ENCODE measurements around the gene ALG11. TPM values are rescaled to one million over a fixed set of nuclear protein-coding genes. Genes with fewer than 3 reads are reported as not detected.
"Not testable (repeated sequence)": the region's sequence is repeated elsewhere in the genome, so short reads cannot be mapped to it uniquely, and the experiment has no call there.

Gene ALG11
- total RNA-seq, 1 donor from 2014 or later, result 22.7 TPM

GRCh38 chr13:52024481-52024880 is 12.3 kb downstream of the ALG11 start, which contains the start of gene UTP14C:
TSS of gene UTP14C (plus strand) at chr13:52024691. CDS start at chr13:52028805, 4,114 bp downstream.
- H3K4me1 ChIP-seq, result peaks cover 7% of the 10 kb centered on the region
- H3K4me3 ChIP-seq, result no peak within 1 kb of the TSS
- no peaks in the 10 kb centered on the region for H3K27me3 ChIP-seq (ENCODE audit: low read depth)
- intact Hi-C loops (cut with micrococcal nuclease), result no loop called here
- TF ChIP-seq CTCF (IDR thresholded peaks at IDR 0.05; ENCODE audit: borderline replicate concordance), result no peak
- peaks cover 84% of the 10 kb centered on the region for H3K36me3 ChIP-seq
- no peak within 1 kb of the TSS for H3K27ac ChIP-seq (replicated peaks)
- DNase-seq, result no peak
- no peaks in the 10 kb centered on the region for H3K9me3 ChIP-seq (replicated peaks)

- no peaks in the 10 kb centered on the region for H3K9me3 ChIP-seq (replicated peaks)
- no peak overlapping the region for H3K27ac ChIP-seq (replicated peaks)
- no peak for DNase-seq
- no peak for TF ChIP-seq CTCF (IDR thresholded peaks at IDR 0.05; ENCODE audit: borderline replicate concordance)
- H3K4me1 ChIP-seq, result peaks cover 4% of the 10 kb centered on the region
- peaks cover 72% of the 10 kb centered on the region for H3K36me3 ChIP-seq
- H3K27me3 ChIP-seq (ENCODE audit: low read depth), result no peaks in the 10 kb centered on the region
- H3K4me3 ChIP-seq, result no peak overlapping the region
- intact Hi-C loops (cut with micrococcal nuclease), result no loop called here
Measured at GRCh38 chr13:52025475-52026245, 13.5 kb downstream of the ALG11 start.

- TF ChIP-seq CTCF (IDR thresholded peaks at IDR 0.05; ENCODE audit: borderline replicate concordance), result no peak
Measured at GRCh38 chr13:52026246-52026626, 14.0 kb downstream of the ALG11 start.

GRCh38 chr13:52027832-52028231 is 15.6 kb downstream of the ALG11 start:
- no peak for DNase-seq
- H3K27ac ChIP-seq (replicated peaks), result no peak overlapping the region
- H3K27me3 ChIP-seq (ENCODE audit: low read depth), result no peaks in the 10 kb centered on the region
- no peaks in the 10 kb centered on the region for H3K9me3 ChIP-seq (replicated peaks)
- no peak overlapping the region for H3K4me3 ChIP-seq
- peaks cover 54% of the 10 kb centered on the region for H3K36me3 ChIP-seq
- H3K4me1 ChIP-seq, result peaks cover 4% of the 10 kb centered on the region
- intact Hi-C loops (cut with micrococcal nuclease), result no loop called here
- no peak for TF ChIP-seq CTCF (IDR thresholded peaks at IDR 0.05; ENCODE audit: borderline replicate concordance)

More at GRCh38 chr13:52026246-52026626, 14.0 kb downstream of the ALG11 start:
- H3K27ac ChIP-seq (replicated peaks), result no peak overlapping the region
- H3K27me3 ChIP-seq (ENCODE audit: low read depth), result no peaks in the 10 kb centered on the region
- peaks cover 4% of the 10 kb centered on the region for H3K4me1 ChIP-seq
- no peak for DNase-seq
- H3K4me3 ChIP-seq, result no peak overlapping the region
- H3K36me3 ChIP-seq, result peaks cover 68% of the 10 kb centered on the region
- no peaks in the 10 kb centered on the region for H3K9me3 ChIP-seq (replicated peaks)
- intact Hi-C loops (cut with micrococcal nuclease), result no loop called here

- Histone ChIP-seq H3K9me3 (replicated peaks) (no peaks in the 10 kb centered on the region), H3K27me3 (ENCODE audit: low read depth) (no peaks in the 10 kb centered on the region), H3K36me3 (peaks cover 39% of the 10 kb centered on the region), H3K4me1 (peaks cover 4% of the 10 kb centered on the region), H3K27ac (replicated peaks) (no peak overlapping the region), H3K4me3 (no peak overlapping the region)
- intact Hi-C loops (cut with micrococcal nuclease), result no loop called here
- no peak for DNase-seq
- no peak for TF ChIP-seq CTCF (IDR thresholded peaks at IDR 0.05; ENCODE audit: borderline replicate concordance)
Measured at GRCh38 chr13:52029569-52029968, 17.4 kb downstream of the ALG11 start.

GRCh38 chr13:52030401-52030800 is 18.2 kb downstream of the ALG11 start:
- H3K27ac ChIP-seq (replicated peaks); H3K4me1 ChIP-seq; H3K27me3 ChIP-seq (ENCODE audit: low read depth); H3K9me3 ChIP-seq (replicated peaks); H3K4me3 ChIP-seq; intact Hi-C loops (cut with micrococcal nuclease); DNase-seq: not testable (repeated sequence)
- peaks cover 31% of the 10 kb centered on the region for H3K36me3 ChIP-seq
